ENCODE measurements around the gene CLIC3. TPM values are rescaled to one million over a fixed set of nuclear protein-coding genes. Genes with fewer than 3 reads are reported as not detected.

The CLIC3 gene
- total and polyA plus RNA-seq, 2 experiments from 2014 or later, result 0.87 TPM; not detected in 1

GRCh38 chr9:137037483-137037882 is 41.1 kb upstream of the CLIC3 start:
- no peak overlapping the region for H3K27ac ChIP-seq
- no peak overlapping the region for H3K4me3 ChIP-seq
- no peaks in the 10 kb centered on the region for H3K36me3 ChIP-seq
- H3K27me3 ChIP-seq, result no peaks in the 10 kb centered on the region
- no peak for DNase-seq (ENCODE audit: low read depth in 1 of 2, low spot score in 1 of 2)
- H3K4me1 ChIP-seq (ENCODE audit: low read depth), result no peaks in the 10 kb centered on the region
- TF ChIP-seq CTCF (IDR thresholded peaks at IDR 0.05; ENCODE audit: low read depth, low read length), result no peak
- H3K9me3 ChIP-seq (ENCODE audit: low read depth), result no peaks in the 10 kb centered on the region

GRCh38 chr9:137037035-137037434 is 40.7 kb upstream of the CLIC3 start:
- Histone ChIP-seq H3K4me1 (ENCODE audit: low read depth) (no peaks in the 10 kb centered on the region), H3K27ac (no peak overlapping the region), H3K9me3 (ENCODE audit: low read depth) (no peaks in the 10 kb centered on the region), H3K36me3 (no peaks in the 10 kb centered on the region), H3K27me3 (no peaks in the 10 kb centered on the region), H3K4me3 (no peak overlapping the region)
- no peak for DNase-seq (ENCODE audit: low read depth in 1 of 2, low spot score in 1 of 2)
- no peak for TF ChIP-seq CTCF (IDR thresholded peaks at IDR 0.05; ENCODE audit: low read depth, low read length)

- Histone ChIP-seq H3K4me1 (ENCODE audit: low read depth) (no peaks in the 10 kb centered on the region), H3K4me3 (no peak overlapping the region), H3K27me3 (no peaks in the 10 kb centered on the region), H3K36me3 (no peaks in the 10 kb centered on the region), H3K9me3 (ENCODE audit: low read depth) (no peaks in the 10 kb centered on the region), H3K27ac (no peak overlapping the region)
- no peak for TF ChIP-seq CTCF (IDR thresholded peaks at IDR 0.05; ENCODE audit: low read depth, low read length)
- no peak for DNase-seq (ENCODE audit: low read depth in 1 of 2, low spot score in 1 of 2)
Measured at GRCh38 chr9:137035937-137036336, 39.6 kb upstream of the CLIC3 start.

- no peak for DNase-seq (ENCODE audit: low read depth in 1 of 2, low spot score in 1 of 2)
- no peak overlapping the region for H3K4me3 ChIP-seq
Measured at GRCh38 chr9:137035507-137035834, 39.1 kb upstream of the CLIC3 start.

GRCh38 chr9:137034709-137035506 is 38.5 kb upstream of the CLIC3 start:
- no peaks in the 10 kb centered on the region for H3K36me3 ChIP-seq
- H3K9me3 ChIP-seq (ENCODE audit: low read depth), result no peaks in the 10 kb centered on the region
- H3K27me3 ChIP-seq, result no peaks in the 10 kb centered on the region
- DNase-seq (ENCODE audit: low read depth in 1 of 2, low spot score in 1 of 2), result peak; percentile 87 to 89
- H3K27ac ChIP-seq, result no peak overlapping the region
- H3K4me3 ChIP-seq, result no peak overlapping the region
- TF ChIP-seq CTCF (IDR thresholded peaks at IDR 0.05; ENCODE audit: low read depth, low read length), result peak; percentile 96
- H3K4me1 ChIP-seq (ENCODE audit: low read depth), result no peaks in the 10 kb centered on the region

More at GRCh38 chr9:137035507-137035834, 39.1 kb upstream of the CLIC3 start:
- H3K4me1 ChIP-seq (ENCODE audit: low read depth), result no peaks in the 10 kb centered on the region
- H3K27me3 ChIP-seq, result no peaks in the 10 kb centered on the region
- H3K36me3 ChIP-seq, result no peaks in the 10 kb centered on the region
- TF ChIP-seq CTCF (IDR thresholded peaks at IDR 0.05; ENCODE audit: low read depth, low read length), result no peak
- no peaks in the 10 kb centered on the region for H3K9me3 ChIP-seq (ENCODE audit: low read depth)
- H3K27ac ChIP-seq, result no peak overlapping the region

All from cardiac muscle cell (in vitro differentiated cells and primary cell).